Measurements from ENCODE around the gene HUNK.
A peak's percentile ranks its signal among the peaks of the same experiment; 100 is the strongest.

- TF ChIP-seq CREB5 (CRISPR knock-in tag; IDR thresholded peaks at IDR 0.05; ENCODE audit: low read depth), result no peak
- 0 out of 2 replicates have a peak, but pooled peaks have one; percentile 72 for TF ChIP-seq TSHZ2 (CRISPR knock-in tag; IDR thresholded peaks at IDR 0.05)
- no peak for TF ChIP-seq ISL1 (CRISPR knock-in tag; IDR thresholded peaks at IDR 0.05)
- no peak for TF ChIP-seq ZFP3 (CRISPR knock-in tag; IDR thresholded peaks at IDR 0.05)
- peak; percentile 50; the same call in 1 of the 2 replicates for TF ChIP-seq TCF4 (CRISPR knock-in tag; IDR thresholded peaks at IDR 0.05; ENCODE audit: borderline replicate concordance)
- TF ChIP-seq ZNF70 (CRISPR knock-in tag; IDR thresholded peaks at IDR 0.05), result no peak
- no peak for TF ChIP-seq PATZ1 (CRISPR knock-in tag; IDR thresholded peaks at IDR 0.05; ENCODE audit: borderline replicate concordance)
- no peak for TF ChIP-seq ZNF565 (CRISPR knock-in tag; conservative IDR thresholded peaks at IDR 0.05; ENCODE audit: low read depth)
- TF ChIP-seq GLIS3 (CRISPR knock-in tag; IDR thresholded peaks at IDR 0.05), result no peak
- TF ChIP-seq OSR1 (CRISPR knock-in tag; IDR thresholded peaks at IDR 0.05), result no peak
- no peak for TF ChIP-seq SNAI2 (CRISPR knock-in tag; IDR thresholded peaks at IDR 0.05)
- TF ChIP-seq POU6F1 (CRISPR knock-in tag; IDR thresholded peaks at IDR 0.05; ENCODE audit: borderline replicate concordance, low read depth), result no peak
- no peak for TF ChIP-seq BACH2 (CRISPR knock-in tag; IDR thresholded peaks at IDR 0.05; ENCODE audit: borderline replicate concordance)
- no peak for TF ChIP-seq ESRRG (CRISPR knock-in tag; IDR thresholded peaks at IDR 0.05)
Observed at GRCh38 chr21:31866077-31866511, 6.7 kb upstream of the HUNK start.

Measured in SK-N-SH treated with all-trans-retinoic acid at 6 μM for 48 hours (cell line).